Medulla oblongata (tissue), 1 donor: ENCODE results near the gene LRIG1.
A peak's percentile ranks its signal among the peaks of the same experiment; 100 is the strongest.

Source experiments
- DNase-seq: peaks from one replicate; pipeline ENCODE4 v3.0.0-alpha.2; 2015; ENCODE audit errors: extremely low spot score

The LRIG1 gene

GRCh38 chr3:66470285-66470684, 30.5 kb downstream of the LRIG1 start:
- no peak for DNase-seq

- no peak for DNase-seq
Observed at GRCh38 chr3:66469220-66469640, 31.6 kb downstream of the LRIG1 start.

GRCh38 chr3:66467996-66468735, 32.7 kb downstream of the LRIG1 start:
- DNase-seq: no peak

- DNase-seq: no peak
Observed at GRCh38 chr3:66466606-66467270, 34.1 kb downstream of the LRIG1 start.

- no peak for DNase-seq
Observed at GRCh38 chr3:66465587-66465986, 35.2 kb downstream of the LRIG1 start.

- no peak for DNase-seq
Observed at GRCh38 chr3:66465034-66465433, 35.8 kb downstream of the LRIG1 start.

GRCh38 chr3:66464512-66464894, 36.3 kb downstream of the LRIG1 start:
- no peak for DNase-seq

GRCh38 chr3:66463730-66464511, 36.9 kb downstream of the LRIG1 start:
- no peak for DNase-seq

GRCh38 chr3:66463054-66463631, 37.7 kb downstream of the LRIG1 start:
- DNase-seq: no peak

GRCh38 chr3:66457252-66457651, 43.6 kb downstream of the LRIG1 start:
- DNase-seq: no peak

- DNase-seq: peak; percentile 88
Observed at GRCh38 chr3:66456711-66457173, 44.1 kb downstream of the LRIG1 start.

GRCh38 chr3:66454464-66454859, 46.4 kb downstream of the LRIG1 start:
- DNase-seq: no peak

GRCh38 chr3:66453651-66454463, 47.0 kb downstream of the LRIG1 start:
- peak; percentile 75 for DNase-seq

- DNase-seq: peak; percentile 85
Observed at GRCh38 chr3:66452303-66453011, 48.4 kb downstream of the LRIG1 start.

GRCh38 chr3:66451766-66452165, 49.1 kb downstream of the LRIG1 start:
- DNase-seq: no peak

- peak; percentile 91 for DNase-seq
Observed at GRCh38 chr3:66450390-66451022, 50.3 kb downstream of the LRIG1 start.

- DNase-seq: peak; percentile 83
Observed at GRCh38 chr3:66449411-66449974, 51.3 kb downstream of the LRIG1 start.

GRCh38 chr3:66444146-66444644, 56.6 kb downstream of the LRIG1 start:
- no peak for DNase-seq

- no peak for DNase-seq
Observed at GRCh38 chr3:66443118-66443803, 57.6 kb downstream of the LRIG1 start.
